Femur (tissue), 1 donor: Measurements from ENCODE around the gene POMGNT1.
A peak's percentile ranks its signal among the peaks of the same experiment; 100 is the strongest.

Source experiments
- DNase-seq: peaks from one replicate; pipeline ENCODE4 v3.0.0-alpha.2; 2017

Gene POMGNT1

DNA sequence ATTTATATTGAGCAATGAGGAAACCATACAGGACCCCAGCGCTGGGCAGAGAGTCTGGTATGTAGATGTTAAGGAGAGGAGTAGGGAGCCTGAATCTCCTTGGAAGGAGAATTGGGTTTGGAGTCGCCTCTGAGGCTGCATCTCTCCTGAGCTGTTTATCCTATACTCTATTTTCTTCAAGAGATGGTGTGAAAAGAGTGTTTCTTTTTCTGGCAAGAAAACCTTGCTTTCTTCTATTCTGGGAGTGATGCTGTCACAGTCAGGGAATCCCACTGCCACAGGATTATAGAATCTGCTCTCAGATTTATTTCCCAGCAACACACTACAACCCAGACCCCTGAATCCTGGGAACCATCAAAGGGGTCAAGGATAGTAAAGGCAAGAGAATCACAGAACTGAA lies 8.2 kb upstream of the POMGNT1 start:
- no peak for DNase-seq

DNA sequence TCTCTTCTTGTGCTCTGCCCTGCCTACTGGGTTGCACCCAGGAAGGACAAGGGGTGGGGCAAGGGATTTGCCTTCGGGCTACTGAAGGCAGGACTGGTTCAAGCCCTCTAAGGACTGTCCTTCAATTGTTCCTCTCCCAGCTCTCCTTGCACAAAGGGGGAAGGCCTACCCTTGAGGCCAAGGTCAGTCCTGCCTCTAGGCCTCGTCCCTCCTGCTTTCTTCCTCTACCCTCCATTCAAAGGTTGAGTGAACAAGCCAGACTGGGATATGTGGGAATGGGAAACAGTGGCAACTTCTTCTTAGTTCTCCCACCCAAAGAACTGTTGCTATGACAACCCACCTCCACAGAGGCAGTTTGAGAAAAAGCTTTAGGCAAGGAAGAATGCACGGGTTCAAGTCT lies 7.6 kb upstream of the POMGNT1 start:
- no peak for DNase-seq

DNA sequence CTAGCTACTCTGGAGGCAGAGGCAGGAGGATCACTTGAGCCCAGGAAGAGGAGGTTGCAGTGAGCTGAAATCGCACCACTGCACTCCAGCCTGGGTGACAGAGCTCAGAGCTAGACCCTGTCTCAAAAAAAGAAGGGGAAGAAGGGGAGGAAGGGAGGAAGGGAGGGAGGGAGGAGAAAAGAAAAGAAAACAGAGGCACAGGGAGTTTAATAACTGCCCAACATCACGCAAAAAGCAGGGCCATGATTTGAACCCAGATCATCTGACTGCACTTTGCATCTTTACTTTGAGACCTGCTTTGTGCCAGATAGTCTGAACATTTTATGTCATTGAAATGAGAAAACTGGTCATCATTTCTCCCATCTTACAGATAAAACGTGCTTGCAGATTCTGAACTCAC lies 6.9 kb upstream of the POMGNT1 start:
- no peak for DNase-seq

DNA sequence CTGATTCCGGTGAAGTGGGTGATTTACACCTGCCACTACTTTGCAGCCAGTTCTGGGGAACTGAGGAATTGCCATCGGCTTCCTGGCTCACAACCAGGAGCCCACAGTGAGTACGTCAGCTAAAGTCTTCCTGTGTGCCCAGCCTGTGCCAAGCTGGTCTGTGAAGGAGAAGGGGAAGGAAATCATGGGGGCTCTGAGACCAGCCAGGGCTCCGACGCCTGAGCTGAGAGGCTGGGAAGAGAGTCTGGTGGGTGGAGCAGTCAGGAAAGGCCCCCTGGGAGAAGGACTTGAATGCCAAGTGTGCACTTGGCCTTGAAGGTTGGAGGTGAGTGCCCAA lies 6.1 kb upstream of the POMGNT1 start:
- no peak for DNase-seq

DNA sequence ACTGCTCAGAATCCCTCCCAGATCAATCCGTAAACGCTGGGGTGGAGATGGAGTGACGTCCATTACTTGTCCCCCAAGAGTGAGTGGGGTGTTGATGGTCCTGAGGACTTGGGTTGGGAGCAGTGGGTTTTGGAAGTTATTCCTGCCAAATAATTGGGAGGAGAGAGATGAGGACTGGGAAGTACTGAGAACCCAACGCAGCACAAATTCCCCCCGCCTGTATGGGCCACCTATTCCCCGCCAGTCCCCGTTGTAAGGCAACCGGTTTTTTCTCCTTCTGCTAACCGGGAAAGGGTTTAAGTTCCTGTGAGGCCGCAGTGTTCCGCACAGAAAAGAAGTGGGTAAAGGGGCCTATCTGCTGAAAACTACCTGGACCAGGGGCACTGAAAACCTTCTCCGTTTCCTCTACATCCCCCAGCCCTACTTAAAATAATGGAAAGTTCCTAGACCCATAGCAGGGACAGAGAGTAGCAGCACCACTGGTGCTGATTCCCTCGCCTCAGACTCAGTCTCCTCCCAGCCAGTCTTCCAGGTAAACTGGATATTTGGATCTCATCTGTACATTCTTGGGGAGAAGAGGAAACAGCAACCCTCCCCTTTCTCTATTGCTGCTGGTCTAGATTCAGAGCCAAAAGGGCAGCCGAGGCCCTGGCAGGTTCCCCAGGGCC lies 5.6 kb upstream of the POMGNT1 start:
- DNase-seq: no peak

- no peak for DNase-seq
Measured at GRCh38 chr1:46199233-46199749, 1.1 kb upstream of the POMGNT1 start.

GRCh38 chr1:46197560-46197963 lies 672 bp downstream of the POMGNT1 start:
- DNase-seq: no peak

DNA sequence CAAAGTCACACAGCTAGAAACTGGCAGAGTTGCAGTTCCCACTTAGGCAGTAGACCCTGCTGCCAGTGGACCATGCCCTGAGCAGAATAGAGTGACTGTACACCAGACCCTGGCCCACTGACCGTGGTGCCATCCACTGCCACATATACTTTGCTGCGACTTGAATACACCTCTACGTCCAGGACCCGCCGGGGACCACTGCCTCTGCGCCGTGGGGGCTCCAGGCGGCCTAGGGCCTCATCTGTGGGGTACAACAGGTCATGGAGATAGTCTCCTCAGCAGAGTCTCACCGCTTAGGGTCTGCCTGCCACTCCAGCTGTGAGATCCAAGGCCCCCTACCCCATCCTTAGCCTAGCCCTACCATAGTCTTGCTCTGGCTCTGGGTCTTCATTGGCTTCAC lies 1.6 kb downstream of the POMGNT1 start:
- no peak for DNase-seq

- DNase-seq: no peak
Measured at GRCh38 chr1:46194641-46195193, 3.5 kb downstream of the POMGNT1 start.

- no peak for DNase-seq
Measured at GRCh38 chr1:46193984-46194570, 4.2 kb downstream of the POMGNT1 start.

DNA sequence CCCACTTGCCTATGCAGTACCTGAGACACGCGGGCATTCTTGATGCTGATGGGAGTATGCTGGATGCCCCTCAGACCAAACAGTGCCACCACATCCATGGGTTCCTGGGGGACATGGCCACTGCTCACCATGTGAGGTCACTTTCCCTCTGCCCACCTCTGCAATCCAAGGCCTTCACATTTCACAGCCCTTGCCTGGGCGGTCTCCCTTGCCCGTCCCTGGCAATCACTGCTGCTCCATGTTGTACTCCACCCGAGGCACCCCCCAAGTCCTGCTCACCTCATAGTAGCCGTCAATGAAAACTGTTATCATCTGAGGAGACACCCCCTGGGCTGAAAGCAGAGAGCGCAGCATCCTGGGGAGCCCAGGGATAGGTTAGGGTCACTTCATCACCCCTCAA lies 4.9 kb downstream of the POMGNT1 start:
- no peak for DNase-seq

DNA sequence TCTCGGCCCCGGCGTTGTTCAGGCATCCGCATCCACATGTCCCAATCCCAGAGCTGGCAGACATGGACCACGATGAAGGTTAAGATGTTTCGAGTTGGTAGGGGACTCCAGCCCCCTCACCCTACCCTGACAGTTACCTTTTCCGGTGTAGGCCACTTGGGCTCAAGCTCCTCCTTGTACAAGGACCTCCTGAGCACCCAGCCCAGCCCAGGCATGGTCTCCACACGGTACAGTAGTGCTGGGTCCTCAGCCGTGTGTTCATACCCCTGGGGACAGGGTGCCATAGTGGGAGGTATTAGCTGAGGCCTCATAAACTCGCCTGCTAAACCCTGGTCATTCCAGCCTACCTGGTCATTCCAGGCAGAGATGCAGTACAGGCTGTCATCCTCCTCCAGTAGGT lies 6.1 kb downstream of the POMGNT1 start:
- no peak for DNase-seq

DNA sequence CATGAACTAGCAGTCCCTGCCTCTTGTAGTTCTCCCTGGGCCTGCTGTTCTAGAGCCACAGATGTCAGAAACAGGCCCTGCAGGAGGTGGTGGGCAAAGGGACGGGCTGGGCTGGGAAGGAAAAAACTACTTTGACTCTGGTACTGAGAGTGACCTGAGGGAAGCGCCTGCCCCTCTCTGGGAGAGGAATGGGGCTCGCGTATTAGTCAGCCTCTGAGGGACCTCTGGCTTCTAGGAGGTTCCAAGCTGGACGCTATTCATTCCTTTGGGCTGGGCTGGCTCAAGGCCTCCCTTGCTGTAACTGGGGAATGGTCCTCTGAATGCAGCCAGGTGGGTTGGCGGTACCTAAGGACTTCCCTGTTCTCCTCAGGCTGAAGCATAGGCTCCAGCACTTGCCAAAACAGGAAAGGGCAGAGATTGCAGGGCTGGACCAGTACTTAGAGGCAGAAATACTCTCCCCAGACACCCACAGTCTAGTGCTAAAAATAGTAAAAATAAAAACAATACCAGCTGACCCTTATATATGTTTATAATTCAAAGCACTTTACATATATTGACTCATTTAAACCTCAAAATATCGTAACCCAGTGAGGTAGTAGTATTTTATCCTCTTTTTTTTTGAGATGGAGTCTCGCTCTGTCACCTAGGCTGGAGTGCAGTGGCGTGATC lies 7.1 kb downstream of the POMGNT1 start:
- no peak for DNase-seq

DNA sequence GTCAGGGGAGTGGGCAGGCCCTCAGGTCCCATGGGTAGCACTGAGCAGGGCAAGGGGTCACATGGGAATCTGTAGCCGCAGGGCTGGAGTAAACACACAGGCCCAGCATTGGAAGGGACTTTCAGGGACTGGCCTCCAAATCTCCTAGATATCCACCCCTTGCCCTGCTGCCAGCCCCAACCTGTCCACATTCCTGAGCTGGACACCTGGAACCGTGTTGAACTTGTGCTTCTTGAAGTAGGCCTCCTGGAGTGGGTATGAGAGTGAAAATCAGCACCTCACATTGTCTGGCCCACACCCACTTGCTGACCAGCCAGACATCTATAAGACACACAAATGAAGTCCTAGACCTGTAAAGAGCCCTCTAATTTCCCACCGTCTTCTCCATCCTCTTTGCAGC lies 7.7 kb downstream of the POMGNT1 start:
- no peak for DNase-seq

DNA sequence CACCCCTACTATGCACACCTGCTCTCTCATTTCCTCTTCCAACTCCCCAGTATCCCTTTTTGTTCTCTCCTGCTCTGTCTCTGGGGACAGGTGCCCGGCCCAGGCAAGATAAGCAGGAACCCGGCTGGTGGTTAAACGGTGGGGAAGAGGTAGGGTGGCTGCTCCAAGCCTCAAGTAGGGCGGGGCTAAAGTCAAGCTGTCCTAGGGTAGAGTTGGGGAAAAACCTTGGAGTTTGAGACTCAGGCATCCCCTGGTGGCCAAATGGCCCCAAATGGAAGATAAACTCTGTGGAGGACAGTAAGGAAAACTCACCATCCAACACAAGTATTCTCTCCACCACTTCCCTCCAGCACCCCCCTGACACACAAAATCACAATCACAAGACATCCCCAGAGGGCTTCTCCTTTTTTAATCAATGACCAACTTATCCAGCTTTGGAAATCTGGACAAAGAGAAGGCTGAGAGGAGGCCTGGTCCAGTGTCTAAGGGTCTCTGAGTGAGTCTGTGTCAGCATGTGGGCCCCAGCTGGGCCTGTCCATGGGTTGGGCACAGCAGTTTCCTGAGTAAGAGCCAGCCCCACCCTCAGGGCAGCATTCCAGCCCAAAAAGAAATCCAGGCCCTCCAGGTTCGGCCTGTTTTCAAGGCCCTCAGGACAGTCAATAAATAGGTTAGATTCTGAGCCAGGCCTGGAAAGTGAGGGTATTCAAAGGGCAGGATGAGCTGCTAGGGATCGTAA lies 9.8 kb downstream of the POMGNT1 start:
- no peak for DNase-seq

- DNase-seq: no peak
Measured at GRCh38 chr1:46187106-46187869, 10.9 kb downstream of the POMGNT1 start.

DNA sequence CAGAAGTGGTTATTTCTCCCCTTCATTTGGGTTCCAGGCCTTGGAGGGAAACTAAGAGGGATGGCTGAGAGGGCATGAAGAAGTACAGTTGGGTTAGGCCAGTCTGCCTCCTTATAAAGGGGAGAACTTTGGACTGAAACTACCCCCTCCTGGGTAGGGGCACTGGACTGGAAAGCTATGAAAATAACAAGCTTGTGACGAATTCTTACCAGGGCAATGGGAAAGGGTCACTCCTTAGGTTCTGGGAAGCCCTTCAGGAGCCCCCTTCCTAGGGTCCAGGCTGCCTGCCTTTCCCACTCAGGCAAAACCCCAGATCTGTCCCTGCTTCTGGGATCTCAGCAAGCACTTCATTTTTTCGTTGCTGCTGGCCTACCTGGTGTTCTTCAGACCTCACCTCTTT lies 12.2 kb downstream of the POMGNT1 start:
- DNase-seq: no peak

- DNase-seq: no peak
Measured at GRCh38 chr1:46184920-46185658, 13.1 kb downstream of the POMGNT1 start.

DNA sequence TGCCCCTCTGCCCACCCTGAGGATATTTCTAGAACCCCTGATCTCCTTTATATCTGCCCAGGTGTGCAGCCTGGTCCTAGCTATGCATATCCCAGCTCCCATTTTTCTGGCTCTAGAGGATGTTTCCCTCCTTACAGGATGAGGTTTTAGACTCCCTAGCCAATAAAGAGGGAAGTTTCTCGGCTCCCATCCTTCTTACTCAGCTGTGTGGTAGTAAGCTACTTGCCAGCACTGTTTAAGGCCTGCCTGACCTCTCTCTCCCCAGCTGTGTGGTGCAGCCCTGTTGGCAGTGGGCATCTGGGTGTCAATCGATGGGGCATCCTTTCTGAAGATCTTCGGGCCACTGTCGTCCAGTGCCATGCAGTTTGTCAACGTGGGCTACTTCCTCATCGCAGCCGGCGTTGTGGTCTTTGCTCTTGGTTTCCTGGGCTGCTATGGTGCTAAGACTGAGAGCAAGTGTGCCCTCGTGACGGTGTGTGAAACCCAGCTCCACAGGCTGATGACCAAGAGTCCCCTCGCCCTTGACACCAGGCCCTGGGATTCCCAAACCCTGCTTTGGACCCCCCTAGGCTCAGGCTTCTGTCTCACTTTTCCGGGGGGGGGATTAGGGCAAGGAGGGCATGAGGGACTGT lies 14.2 kb downstream of the POMGNT1 start:
- DNase-seq: no peak

DNA sequence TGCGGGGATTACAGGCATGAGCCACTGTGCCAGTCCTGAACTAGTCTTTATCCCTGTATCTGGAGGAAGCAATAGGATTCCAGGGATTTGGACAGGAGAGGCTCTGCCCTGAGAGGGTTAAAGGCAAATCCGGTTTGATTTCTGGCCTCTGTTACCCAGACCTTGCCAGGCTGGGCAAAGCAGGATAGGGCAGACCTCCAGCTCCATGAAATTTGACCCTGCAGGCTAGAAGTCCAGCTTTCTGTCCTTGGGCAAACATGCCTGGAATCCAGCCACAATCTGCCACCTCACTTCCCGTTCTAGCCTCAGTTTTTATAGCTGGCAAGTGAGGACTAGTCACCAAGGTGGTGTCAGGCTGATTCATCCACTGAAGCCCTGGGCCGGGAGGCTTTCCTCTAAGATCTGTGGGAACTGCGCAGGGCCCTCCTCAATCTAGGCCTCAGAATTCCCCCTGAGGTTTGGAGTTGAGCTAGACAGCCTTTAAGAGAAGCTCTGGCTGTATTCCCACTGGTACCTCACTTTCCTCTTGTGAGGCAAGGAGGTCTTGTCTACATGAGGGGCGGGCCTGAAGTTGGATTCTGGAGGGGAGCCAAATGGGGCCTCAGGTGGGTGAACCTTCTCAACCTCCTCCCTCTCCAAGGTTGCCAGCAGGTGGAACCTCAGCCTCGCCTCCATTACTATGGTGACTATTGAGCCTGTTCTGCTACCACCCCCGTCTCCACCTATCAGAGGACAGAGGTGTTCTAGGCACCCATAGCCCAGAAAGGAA lies 15.0 kb downstream of the POMGNT1 start:
- DNase-seq: peak; percentile 84
